GM10266 (cell line): ENCODE data around the gene SCAI.

Source experiments
- DNase-seq: peaks from one replicate; pipeline ENCODE4 v3.0.0; 2012; ENCODE audit errors: extremely low spot score
- TF ChIP-seq, protein P1 (sequence below): IDR thresholded peaks from 2 replicates; pipeline ENCODE4 v1.5.1; 2012; ENCODE audit warnings: mild to moderate bottlenecking, low read depth; ENCODE audit not compliant: control insufficient read depth, insufficient read depth; ENCODE audit errors: missing control alignments

The SCAI gene

DNA sequence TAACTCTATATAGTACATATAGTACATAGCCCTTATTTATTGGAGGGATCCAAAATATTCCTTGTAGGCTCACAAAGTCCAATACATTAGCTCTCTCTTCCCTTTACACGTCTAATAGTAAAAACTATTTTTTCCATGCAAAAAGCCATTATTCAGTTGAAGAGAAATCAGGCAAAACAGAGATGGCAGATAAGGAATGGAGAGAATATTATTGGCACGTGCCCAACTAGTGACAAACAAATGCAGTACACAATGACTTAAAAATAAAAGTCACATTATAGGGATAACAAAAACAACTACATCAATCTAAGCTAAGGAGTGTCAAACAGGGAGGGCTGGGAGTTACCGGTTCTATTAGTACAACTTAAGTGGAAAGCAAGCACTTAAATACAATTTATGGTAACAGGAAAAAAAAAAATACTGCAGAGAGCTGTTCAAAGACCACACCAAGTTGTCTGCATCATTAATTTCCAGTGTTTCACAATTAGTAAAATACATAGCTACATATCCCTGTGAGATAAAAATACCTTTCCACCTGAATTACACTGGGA, 4.1 kb upstream of the SCAI start:
- TF ChIP-seq, protein P1, sequence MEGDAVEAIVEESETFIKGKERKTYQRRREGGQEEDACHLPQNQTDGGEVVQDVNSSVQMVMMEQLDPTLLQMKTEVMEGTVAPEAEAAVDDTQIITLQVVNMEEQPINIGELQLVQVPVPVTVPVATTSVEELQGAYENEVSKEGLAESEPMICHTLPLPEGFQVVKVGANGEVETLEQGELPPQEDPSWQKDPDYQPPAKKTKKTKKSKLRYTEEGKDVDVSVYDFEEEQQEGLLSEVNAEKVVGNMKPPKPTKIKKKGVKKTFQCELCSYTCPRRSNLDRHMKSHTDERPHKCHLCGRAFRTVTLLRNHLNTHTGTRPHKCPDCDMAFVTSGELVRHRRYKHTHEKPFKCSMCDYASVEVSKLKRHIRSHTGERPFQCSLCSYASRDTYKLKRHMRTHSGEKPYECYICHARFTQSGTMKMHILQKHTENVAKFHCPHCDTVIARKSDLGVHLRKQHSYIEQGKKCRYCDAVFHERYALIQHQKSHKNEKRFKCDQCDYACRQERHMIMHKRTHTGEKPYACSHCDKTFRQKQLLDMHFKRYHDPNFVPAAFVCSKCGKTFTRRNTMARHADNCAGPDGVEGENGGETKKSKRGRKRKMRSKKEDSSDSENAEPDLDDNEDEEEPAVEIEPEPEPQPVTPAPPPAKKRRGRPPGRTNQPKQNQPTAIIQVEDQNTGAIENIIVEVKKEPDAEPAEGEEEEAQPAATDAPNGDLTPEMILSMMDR: no peak
- DNase-seq: no peak

DNA sequence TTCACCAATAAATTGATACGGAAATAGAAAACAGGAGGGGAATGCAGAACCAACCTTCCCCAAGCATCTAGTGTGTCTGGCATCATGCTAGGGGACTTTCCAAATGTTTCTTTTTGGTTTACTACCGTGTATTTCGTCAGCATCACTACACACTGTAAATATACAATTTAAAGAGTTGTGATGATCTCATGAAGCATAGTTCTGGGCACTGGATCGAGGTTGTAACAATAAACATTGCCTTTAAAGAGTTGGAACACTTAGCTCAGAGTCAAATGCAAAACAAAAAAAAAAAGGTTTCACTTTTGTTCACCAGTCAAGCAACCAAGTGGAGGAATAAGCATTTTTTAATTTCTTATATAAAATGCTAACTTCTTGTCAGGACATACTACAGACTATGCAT, 2.9 kb upstream of the SCAI start:
- TF ChIP-seq, protein P1: no peak
- DNase-seq: no peak

GRCh38 chr9:125145425-125145824, 2.1 kb upstream of the SCAI start:
- DNase-seq: no peak
- TF ChIP-seq, protein P1: no peak

GRCh38 chr9:125142560-125143376, 560 bp downstream of the SCAI start:
- TF ChIP-seq, protein P1: peak; percentile 3
- DNase-seq: peak; percentile 18

- DNase-seq: no peak
- TF ChIP-seq, protein P1: no peak
Measured at GRCh38 chr9:125141751-125142150, 1.6 kb downstream of the SCAI start.

- TF ChIP-seq, protein P1: no peak
- no peak for DNase-seq
Measured at GRCh38 chr9:125141251-125141650, 2.1 kb downstream of the SCAI start.

GRCh38 chr9:125140576-125140975, 2.8 kb downstream of the SCAI start:
- no peak for DNase-seq
- TF ChIP-seq, protein P1: no peak
